Activated B cell treated with CpG ODN at 0.5 μM for 24 hours (primary cell): ENCODE results near the gene CD7. TPM values are rescaled to one million over a fixed set of nuclear protein-coding genes. Genes with fewer than 3 reads are reported as not detected.

ENCODE experiments used
- ATAC-seq: fragments of 200-7000 bp; cut with Tn5 transposase; one replicate; pipeline ENCODE4 v1.10.0; 2021; ENCODE audit warnings: low read depth, mild to moderate bottlenecking, moderate library complexity
- CTCF ChIA-PET: fragments of 350-600 bp; sonication (Branson Sonifier 250); formaldehyde crosslinking; loops from one replicate; lab custom pipeline; 2021; ENCODE audit warnings: antibody characterized with exemption; lab: Charles Lee
- POLR2A ChIA-PET: fragments of 350-600 bp; sonication (Branson Sonifier 250); formaldehyde crosslinking; loops from one replicate; lab custom pipeline; 2021; ENCODE audit warnings: antibody characterized with exemption; lab: Charles Lee
- DNase-seq: peaks from one replicate; pipeline ENCODE4 v3.0.0; 2022
- H3K27ac Mint-ChIP-seq: one replicate; pipeline ENCODE4 v1.8.0; 2020; ENCODE audit warnings: mixed read lengths
- H3K27me3 Mint-ChIP-seq: one replicate; pipeline ENCODE4 v1.8.0; 2021; ENCODE audit warnings: mixed read lengths
- H3K36me3 Mint-ChIP-seq: one replicate; pipeline ENCODE4 v1.8.0; 2021; ENCODE audit warnings: low read depth, mixed read lengths
- H3K4me1 Mint-ChIP-seq: one replicate; pipeline ENCODE4 v1.8.0; 2021; ENCODE audit warnings: mixed read lengths
- H3K4me3 Mint-ChIP-seq: one replicate; pipeline ENCODE4 v1.8.0; 2020; ENCODE audit warnings: mild to moderate bottlenecking, mixed read lengths
- H3K9me3 Mint-ChIP-seq: one replicate; pipeline ENCODE4 v1.8.0; 2020; ENCODE audit warnings: mixed read lengths
- intact Hi-C: fragments of 100-400 bp; cut with micrococcal nuclease; formaldehyde crosslinking; loops from one replicate; pipeline ENCODE4 v1.15.1; 2024
- total RNA-seq: library from RNA; stranded (reverse); gene quantifications from 2 replicates; pipeline ENCODE4 v1.2.3, GENCODE V29; 2022
- TF ChIP-seq, protein P1 (sequence below): fragments of 200-600 bp; IDR thresholded peaks from one replicate; pipeline ENCODE4 v1.8.0; 2022; ENCODE audit warnings: antibody characterized with exemption, mild to moderate bottlenecking

Gene CD7
- total RNA-seq, 1 donor from 2014 or later = 0.42 TPM

DNA sequence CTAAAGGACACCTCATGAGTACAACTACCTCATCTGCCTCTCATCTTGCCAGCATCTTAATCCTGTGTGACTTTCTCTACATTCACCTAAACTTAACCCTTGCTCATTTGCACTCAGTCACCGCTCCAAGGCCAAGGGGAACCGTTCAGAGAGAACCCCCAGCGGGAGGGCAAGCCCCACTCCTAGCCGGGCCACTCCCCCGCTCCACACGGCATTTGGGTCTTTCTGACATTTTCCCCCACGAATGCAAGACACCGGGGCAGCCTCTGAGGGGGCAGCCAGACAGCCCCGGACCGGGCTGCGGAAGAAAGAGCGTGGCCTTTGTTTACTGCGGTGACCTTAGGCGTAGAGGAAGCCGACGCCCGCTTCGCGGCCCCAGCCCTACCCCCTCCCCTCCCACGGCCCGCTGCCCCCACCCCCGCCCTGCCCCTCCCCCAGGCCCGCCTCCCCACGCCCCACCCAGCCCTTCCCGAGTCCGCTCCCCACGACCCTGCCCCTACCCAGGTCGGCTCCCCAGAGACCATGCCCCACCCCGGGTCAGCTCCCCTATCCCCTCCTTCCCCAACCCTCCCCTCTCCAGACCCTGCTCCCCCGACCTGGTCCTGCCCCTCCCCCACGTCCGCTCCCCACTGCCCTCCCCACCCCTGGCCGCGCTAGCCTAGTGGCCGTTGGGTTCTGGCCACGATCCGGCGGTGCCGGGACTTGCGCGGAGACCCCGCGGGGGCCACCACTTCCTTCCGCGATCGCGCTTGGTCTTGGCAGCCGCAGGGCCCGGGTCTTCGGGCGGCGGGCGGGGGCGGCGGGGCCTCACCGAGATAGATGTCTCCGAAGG, 44.7 kb downstream of the CD7 start:
- Mint-ChIP-seq H3K9me3 (no peaks in the 10 kb centered on the region), H3K36me3 (peaks cover 49% of the 10 kb centered on the region), H3K27ac (peak overlapping the region; percentile 97), H3K4me3 (peak overlapping the region; percentile 94), H3K4me1 (peaks cover 53% of the 10 kb centered on the region), H3K27me3 (no peaks in the 10 kb centered on the region)
- ChIA-PET CTCF (no interaction called here), POLR2A (interaction anchor here (0.9 to 4.6 kb wide), 10 partner anchors 9 to 67 kb away, joined by 3 to 100 read pairs (median 6); partner anchors contain the start of genes CCDC57 and SLC16A3)
- intact Hi-C loops = loop anchor here (1.0 to 5.0 kb wide), 7 partner anchors 20 to 560 kb away; partner anchors contain the start of genes HEXD, OGFOD3 and SLC25A10
- DNase-seq (peak; percentile 50), ATAC-seq (peak; percentile 32)
- TF ChIP-seq, protein P1, sequence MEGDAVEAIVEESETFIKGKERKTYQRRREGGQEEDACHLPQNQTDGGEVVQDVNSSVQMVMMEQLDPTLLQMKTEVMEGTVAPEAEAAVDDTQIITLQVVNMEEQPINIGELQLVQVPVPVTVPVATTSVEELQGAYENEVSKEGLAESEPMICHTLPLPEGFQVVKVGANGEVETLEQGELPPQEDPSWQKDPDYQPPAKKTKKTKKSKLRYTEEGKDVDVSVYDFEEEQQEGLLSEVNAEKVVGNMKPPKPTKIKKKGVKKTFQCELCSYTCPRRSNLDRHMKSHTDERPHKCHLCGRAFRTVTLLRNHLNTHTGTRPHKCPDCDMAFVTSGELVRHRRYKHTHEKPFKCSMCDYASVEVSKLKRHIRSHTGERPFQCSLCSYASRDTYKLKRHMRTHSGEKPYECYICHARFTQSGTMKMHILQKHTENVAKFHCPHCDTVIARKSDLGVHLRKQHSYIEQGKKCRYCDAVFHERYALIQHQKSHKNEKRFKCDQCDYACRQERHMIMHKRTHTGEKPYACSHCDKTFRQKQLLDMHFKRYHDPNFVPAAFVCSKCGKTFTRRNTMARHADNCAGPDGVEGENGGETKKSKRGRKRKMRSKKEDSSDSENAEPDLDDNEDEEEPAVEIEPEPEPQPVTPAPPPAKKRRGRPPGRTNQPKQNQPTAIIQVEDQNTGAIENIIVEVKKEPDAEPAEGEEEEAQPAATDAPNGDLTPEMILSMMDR = no peak

DNA sequence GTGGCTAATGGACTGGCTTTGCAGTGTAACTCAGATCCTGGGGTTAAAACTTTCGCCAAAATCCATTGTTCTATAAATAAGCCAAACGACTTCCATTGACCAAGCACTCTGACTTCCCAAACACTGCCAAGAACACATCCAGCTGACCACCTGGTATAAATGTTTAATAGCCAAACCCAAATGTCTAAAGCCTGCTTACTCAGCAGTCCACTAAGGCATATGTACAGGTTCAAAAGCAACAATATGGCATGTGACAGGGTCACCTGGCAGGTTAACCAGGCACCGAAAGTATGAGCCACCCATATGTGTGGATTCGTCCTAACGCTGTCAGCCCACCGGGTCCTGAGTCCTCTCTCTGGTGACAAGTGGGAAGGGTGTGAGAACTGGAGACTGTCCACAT, 46.0 kb downstream of the CD7 start:
- Mint-ChIP-seq H3K9me3 (no peaks in the 10 kb centered on the region), H3K4me1 (peaks cover 62% of the 10 kb centered on the region), H3K36me3 (peaks cover 60% of the 10 kb centered on the region), H3K27ac (no peak overlapping the region), H3K27me3 (no peaks in the 10 kb centered on the region), H3K4me3 (peak overlapping the region; percentile 94)
- TF ChIP-seq, protein P1 = no peak
- ChIA-PET CTCF (no interaction called here), POLR2A (interaction anchor here (0.6 kb wide), 2 partner anchors 55 to 72 kb away, joined by 4 to 8 read pairs; no protein-coding TSS in a partner anchor)
- ATAC-seq (no peak), DNase-seq (no peak)
- intact Hi-C loops = loop anchor here (5.0 kb wide), 2 partner anchors 34 to 559 kb away; partner anchors contain the start of gene SLC25A10

DNA sequence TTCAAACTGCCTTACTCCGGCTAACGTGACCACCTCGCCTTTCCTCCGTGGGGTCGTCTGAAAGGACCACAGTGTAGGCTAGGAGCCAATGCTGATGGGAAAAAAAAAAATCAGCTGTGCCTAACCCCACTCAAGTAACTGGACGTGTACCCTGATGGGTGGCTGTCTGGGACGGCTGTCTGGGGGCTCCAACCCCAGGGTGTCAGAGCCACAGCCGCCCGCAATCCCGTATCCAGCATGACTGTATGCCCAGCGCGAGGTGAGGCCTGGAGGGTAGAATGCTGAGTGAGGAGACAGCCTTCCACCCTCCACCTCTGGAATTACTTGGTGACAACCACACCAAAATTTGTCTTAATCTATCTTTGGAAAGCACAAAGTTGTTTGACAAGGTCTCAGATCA, 46.8 kb downstream of the CD7 start:
- Mint-ChIP-seq H3K4me1 (peaks cover 65% of the 10 kb centered on the region), H3K27ac (peak overlapping the region; percentile 50), H3K27me3 (no peaks in the 10 kb centered on the region), H3K4me3 (peak overlapping the region; percentile 15), H3K36me3 (peaks cover 67% of the 10 kb centered on the region), H3K9me3 (no peaks in the 10 kb centered on the region)
- DNase-seq (no peak), ATAC-seq (no peak)
- intact Hi-C loops = loop anchor here (5.0 kb wide), 2 partner anchors 33 to 558 kb away; partner anchors contain the start of gene SLC25A10
- CTCF ChIA-PET = no interaction called here
- TF ChIP-seq, protein P1 = no peak
- POLR2A ChIA-PET = interaction anchor here (0.6 to 2.3 kb wide), 4 partner anchors 21 to 72 kb away, joined by 4 to 8 read pairs (median 6); no protein-coding TSS in a partner anchor

DNA sequence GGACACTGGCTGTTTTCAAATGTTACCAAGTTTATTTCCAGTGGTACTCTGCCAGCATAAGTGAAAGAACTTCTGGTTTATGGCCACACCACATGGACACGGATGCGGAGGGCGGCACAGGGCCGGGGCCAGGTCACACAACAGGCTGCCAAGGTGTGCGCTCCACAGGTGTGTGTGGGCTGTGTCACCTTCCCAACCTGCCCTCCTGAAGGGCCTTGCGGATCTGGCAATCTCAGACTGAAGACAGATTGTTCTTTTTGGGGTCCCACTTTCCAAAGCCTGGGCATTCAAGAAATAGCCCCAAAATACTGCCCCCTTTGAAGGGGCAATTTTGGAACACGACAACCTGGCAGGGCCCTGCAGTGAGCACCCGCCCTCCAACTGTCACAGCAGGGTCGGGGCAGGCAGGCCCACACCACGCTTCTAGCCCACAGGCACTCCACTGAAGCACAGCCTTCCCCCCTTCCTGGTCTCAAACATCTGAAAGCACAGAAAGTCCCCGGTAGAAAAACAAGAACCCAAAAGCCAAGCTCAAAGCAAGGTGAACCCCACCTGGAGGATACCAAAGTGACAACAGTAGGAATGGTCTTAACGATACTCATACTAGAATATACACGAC, 47.4 kb downstream of the CD7 start:
- Mint-ChIP-seq H3K27ac (peak overlapping the region; percentile 50), H3K4me1 (peaks cover 65% of the 10 kb centered on the region), H3K27me3 (no peaks in the 10 kb centered on the region), H3K36me3 (peaks cover 74% of the 10 kb centered on the region), H3K4me3 (peak overlapping the region; percentile 32), H3K9me3 (no peaks in the 10 kb centered on the region)
- POLR2A ChIA-PET = interaction anchor here (0.6 to 2.3 kb wide), 4 partner anchors 22 to 63 kb away, joined by 3 to 7 read pairs (median 5); no protein-coding TSS in a partner anchor
- ATAC-seq (no peak), DNase-seq (no peak)
- intact Hi-C loops = loop anchor here (5.0 kb wide), 2 partner anchors 33 to 558 kb away; partner anchors contain the start of gene SLC25A10
- CTCF ChIA-PET = no interaction called here
- TF ChIP-seq, protein P1 = no peak
